GM12801 (cell line): ENCODE data around the gene GAGE13.
"Not testable (repeated sequence)": the region's sequence is repeated elsewhere in the genome, so short reads cannot be mapped to it uniquely, and the experiment has no call there.

Experiments
- TF ChIP-seq, protein P1 (sequence below): IDR thresholded peaks from one replicate; pipeline ENCODE4 v1.5.1; 2011; ENCODE audit warnings: control low read depth; ENCODE audit not compliant: insufficient read length; ENCODE audit errors: extremely low read depth

Gene GAGE13

DNA sequence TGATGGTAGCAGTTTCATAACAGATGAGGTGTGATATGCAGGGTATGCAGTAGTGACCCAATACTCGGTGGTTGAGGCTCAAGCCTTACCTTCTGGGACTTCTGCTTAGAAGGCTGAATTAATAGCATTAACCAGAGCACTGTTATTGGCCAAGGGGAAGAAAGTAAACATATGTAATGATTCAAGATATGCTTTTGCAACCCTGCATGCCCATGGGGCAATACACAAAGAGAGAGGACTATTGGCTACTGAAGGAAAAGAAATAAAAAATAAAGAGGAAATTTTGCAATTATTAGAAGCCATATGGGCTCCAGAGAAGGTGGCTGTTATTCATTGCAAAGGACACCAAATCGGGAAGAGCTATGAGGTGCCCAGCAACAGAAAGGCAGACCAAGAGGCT is 19.2 kb upstream of the GAGE13 start:
- TF ChIP-seq, protein P1, sequence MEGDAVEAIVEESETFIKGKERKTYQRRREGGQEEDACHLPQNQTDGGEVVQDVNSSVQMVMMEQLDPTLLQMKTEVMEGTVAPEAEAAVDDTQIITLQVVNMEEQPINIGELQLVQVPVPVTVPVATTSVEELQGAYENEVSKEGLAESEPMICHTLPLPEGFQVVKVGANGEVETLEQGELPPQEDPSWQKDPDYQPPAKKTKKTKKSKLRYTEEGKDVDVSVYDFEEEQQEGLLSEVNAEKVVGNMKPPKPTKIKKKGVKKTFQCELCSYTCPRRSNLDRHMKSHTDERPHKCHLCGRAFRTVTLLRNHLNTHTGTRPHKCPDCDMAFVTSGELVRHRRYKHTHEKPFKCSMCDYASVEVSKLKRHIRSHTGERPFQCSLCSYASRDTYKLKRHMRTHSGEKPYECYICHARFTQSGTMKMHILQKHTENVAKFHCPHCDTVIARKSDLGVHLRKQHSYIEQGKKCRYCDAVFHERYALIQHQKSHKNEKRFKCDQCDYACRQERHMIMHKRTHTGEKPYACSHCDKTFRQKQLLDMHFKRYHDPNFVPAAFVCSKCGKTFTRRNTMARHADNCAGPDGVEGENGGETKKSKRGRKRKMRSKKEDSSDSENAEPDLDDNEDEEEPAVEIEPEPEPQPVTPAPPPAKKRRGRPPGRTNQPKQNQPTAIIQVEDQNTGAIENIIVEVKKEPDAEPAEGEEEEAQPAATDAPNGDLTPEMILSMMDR, result no peak

DNA sequence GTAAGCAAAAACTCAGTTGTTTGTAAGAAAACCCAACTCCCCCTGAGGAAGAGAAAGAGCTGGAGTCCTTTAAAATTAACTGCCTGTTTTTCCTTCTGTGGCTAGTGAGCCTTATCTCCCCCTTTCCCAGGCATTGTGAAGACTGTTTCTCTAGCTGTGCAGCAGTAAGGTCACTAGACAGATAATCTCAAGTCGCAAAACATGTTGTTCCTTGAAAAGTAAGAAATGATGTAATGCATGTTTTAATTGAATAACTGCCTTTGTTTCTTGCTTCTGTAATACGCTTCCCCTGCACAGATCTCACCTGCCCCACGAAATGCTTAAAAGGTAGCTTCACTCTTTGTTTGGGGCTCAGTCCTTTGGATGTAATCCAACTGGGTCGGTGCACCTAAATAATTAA is 15.3 kb upstream of the GAGE13 start:
- TF ChIP-seq, protein P1, result no peak

DNA sequence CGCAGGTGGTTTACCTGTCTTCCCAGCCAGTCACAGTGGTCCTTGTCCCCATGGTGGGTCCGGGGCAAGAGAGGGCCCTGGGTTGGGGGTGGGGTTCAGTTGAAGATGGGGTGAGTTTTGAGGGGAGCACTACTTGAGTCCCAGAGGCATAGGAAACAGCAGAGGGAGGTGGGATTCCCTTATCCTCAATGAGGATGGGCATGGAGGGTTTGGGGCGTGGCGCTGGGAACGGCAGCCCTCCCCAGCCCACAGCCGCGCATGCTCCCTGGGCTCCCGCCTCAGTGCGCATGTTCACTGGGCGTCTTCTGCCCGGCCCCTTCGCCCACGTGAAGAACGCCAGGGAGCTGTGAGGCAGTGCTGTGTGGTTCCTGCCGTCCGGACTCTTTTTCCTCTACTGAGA is 9.6 kb upstream of the GAGE13 start, which contains the start of gene GAGE12J:
TSS of gene GAGE12J (plus strand) at position 301 of the 400 bp plus-strand sequence. CDS start 1,157 bp downstream, outside the sequence.
- TF ChIP-seq, protein P1, result not testable (repeated sequence)
